SKM-1 treated with dmso at 0.1 percent for 144 hours (cell line): ENCODE results near the gene CRX.
A peak's percentile ranks its signal among the peaks of the same experiment; 100 is the strongest.
"Not testable (repeated sequence)": the region's sequence is repeated elsewhere in the genome, so short reads cannot be mapped to it uniquely, and the experiment has no call there.

Experiments used
- DNase-seq: peaks from one replicate; lab custom pipeline; 2025; ENCODE audit not compliant: unreplicated experiment; lab: John Stamatoyannopoulos, UW

Gene CRX

DNA sequence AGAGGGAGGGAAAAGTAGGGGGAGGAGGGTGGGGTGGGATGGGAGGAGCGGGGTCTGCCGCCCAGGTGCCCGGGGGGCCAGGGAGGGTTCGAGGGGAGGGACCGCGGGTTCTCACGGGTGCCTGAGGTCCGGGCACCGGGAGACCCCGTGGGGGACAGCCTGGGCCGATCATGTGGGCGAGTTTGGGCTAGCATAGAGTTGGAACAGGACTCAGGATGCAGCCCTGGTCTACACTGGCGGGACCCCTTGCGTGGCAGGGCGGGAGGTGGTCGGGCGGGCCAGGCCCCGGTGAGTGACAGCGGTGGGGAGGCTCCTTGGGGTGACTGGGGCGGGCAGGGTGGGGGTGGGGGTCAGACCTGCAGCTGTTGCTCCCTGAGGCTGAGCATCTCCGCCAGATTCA lies 18.6 kb upstream of the CRX start:
- not testable (repeated sequence) for DNase-seq

DNA sequence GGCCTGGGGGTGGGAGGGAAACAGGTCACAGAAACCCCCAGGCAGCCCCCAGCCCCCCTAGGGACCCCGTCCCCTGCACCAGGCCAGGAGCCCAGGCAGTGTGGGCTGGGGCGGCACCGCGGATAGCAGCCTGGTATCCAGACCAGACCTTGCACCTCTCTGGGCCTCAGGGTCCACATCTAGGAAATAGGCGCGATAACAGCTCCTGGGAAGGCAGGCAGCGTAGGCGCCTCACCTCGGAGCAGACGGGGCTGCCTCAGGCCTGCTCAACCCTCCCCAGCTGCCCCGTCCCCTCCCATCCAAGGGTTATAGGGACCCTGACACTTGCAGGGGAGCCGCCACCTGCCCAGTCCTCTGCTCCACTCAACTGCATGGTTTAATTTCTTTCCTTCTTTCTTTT lies 18.1 kb upstream of the CRX start:
- DNase-seq: not testable (repeated sequence)

GRCh38 chr19:47804451-47804850 lies 17.3 kb upstream of the CRX start, which contains the start of gene TPRX1:
Gene TPRX1 (minus strand): TSS chr19:47804551. CDS start chr19:47804539, 12 bp downstream.
- DNase-seq: not testable (repeated sequence)

DNA sequence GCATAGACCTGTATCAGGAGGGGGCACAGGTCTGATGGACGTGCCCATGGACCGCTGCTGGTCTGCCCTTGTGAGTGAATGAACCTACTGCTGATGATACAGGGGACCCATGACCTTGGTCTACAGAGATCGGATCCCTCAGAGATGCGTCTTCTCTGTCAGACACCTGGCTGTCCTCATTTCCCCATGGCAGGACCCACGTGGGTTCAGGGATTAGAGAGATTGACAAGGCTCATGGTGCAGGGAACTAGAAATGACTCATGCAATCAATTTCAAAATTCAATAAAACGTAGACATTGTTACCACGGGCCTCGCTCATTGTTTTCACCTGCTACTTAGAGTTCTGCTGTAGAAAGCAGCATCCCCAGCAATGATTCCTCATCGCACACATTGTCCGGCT lies 16.4 kb upstream of the CRX start:
- DNase-seq: no peak

DNA sequence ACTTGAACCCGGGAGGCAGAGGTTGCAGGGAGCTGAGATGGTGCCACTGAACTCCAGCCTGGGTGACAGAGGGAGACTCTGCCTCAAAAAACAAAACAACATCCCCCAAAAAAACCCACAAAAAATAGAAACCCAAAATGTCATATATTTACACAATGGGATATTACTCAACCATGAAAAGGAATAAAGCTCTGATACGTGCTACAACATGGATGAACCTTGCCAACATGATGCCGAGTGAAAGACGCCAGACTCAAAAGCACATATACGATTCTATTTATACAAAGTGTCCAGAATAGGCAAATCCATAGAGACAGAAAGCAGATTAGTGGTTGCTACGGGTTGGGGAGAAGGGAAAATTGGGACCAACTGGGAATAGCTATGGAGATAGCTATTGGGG lies 15.3 kb upstream of the CRX start:
- DNase-seq: no peak

DNA sequence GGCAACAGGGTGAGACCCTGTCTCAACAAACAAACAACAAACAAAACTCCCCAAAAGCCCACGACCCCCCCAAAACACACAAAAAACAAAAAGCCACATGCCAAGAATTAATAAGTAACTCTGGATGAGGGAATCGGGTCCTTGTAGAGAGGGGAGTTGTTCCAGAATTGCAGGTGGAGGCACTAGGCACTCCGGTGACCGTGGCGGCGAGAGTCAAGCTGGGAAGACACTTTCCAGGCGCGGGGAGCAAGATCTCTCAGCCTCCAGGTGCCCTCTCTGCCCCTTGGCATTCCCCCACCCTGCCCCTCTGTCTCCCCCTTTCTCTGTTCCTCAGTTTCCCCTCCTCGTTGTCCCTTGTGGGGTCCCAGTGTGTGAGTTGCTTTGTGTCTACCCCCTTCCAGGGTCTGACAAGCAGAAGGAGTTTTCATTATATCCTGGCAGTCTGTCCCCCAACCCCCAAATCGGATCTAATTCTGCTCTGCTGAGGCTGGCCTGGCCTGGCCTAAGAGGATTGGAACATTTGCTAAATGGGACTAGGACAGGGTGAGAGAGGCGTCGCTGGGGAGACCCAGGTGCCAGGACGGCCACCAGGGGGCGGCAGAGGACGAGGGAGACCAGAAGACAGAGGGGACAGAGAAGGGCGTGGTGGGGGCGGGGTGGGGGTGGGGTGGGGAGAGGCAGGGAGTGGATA lies 8.3 kb upstream of the CRX start:
- DNase-seq: peak; percentile 52

DNA sequence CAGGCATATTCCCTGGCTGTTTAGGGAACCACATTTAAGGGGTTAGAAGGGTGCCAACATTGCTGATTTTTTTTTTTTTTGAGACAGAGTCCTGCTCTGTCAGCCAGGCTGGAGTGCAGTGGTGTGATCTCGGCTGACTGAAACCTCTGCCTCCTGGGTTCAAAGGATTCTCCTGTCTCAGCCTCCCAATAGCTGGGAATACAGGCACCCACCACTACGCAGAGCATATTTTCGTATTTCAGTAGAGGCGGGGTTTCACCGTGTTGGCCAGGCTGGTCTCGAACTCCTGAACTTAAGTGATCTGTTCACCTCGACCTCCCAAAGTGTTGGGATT lies 7.8 kb upstream of the CRX start:
- no peak for DNase-seq

- DNase-seq: not testable (repeated sequence)
These were observed 5.5 kb upstream of the CRX start for GRCh38 chr19:47816270-47816669.

DNA sequence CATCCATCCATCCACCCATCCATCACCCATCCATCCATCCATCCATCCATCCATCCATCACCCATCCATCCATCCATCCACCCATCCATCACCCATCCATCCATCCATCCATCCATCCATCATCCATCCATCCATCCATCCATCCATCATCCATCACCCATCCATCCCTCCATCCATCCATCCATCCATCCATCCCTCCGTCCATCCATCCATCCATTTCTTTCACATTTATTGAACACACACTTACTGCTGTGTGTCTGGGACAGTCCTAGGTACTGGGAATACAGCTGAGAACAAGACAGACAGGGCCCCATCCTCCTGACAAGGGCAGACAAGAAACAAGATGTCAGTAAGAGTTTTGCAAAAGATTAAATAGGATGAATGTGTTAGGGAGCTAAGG lies 3.5 kb upstream of the CRX start:
- DNase-seq: not testable (repeated sequence)

GRCh38 chr19:47819858-47820257 lies 1.9 kb upstream of the CRX start:
- no peak for DNase-seq

- no peak for DNase-seq
These were observed 1.3 kb upstream of the CRX start for GRCh38 chr19:47820410-47820809.

GRCh38 chr19:47824396-47824795 lies 2.7 kb downstream of the CRX start:
- no peak for DNase-seq

DNA sequence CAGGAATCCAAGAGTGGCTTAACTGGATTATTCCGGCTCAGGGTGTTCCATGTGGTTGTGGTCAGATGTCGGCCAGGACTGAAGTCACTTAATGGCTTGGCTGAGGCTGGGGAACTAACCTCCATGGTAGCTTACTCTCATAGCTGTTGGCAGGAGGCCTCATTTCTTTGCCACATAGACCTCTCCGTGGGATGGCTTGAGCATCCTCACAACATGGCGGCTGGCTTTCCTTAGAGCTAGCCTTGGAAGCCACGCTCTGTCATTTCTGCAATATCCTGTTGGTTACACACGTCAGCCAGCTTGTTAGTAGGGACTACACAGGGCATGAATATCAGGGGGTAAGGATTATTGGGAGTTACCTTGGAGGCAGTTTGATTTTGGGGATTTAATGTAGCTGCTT lies 5.1 kb downstream of the CRX start:
- DNase-seq: no peak

DNA sequence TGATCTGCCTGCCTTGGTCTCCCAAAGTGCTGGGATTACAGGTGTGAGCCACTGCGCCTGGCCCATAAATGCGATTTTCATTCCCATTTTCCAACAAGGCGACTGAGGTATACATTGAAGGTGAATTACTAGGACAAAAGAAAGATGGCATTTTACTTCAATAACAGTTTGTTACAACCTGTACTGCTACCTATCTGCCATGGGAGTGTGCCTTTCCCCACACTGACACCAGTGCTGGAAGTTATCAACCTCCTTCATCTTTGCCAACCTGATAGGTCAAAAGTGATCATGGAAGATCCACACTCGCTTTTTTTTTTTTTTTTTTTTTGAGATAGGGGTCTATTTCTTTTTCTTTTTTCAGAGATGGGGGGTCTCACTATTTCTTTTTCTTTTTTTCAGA lies 11.0 kb downstream of the CRX start:
- DNase-seq: no peak

DNA sequence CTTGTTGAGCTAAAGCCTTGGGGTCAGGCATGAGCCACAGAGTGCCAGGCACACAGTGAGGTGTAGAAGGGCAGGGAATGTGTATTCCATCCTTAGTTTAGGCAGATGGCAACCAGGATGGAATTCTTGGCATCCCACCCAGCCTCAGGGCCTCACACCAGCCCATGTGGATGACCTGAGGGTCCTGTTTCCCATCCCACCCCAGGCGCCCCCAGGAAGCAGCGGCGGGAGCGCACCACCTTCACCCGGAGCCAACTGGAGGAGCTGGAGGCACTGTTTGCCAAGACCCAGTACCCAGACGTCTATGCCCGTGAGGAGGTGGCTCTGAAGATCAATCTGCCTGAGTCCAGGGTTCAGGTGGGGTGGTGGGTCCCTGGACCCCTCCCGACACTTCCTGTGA lies 14.3 kb downstream of the CRX start:
- no peak for DNase-seq

GRCh38 chr19:47839411-47839810 lies 17.7 kb downstream of the CRX start:
- DNase-seq: no peak

DNA sequence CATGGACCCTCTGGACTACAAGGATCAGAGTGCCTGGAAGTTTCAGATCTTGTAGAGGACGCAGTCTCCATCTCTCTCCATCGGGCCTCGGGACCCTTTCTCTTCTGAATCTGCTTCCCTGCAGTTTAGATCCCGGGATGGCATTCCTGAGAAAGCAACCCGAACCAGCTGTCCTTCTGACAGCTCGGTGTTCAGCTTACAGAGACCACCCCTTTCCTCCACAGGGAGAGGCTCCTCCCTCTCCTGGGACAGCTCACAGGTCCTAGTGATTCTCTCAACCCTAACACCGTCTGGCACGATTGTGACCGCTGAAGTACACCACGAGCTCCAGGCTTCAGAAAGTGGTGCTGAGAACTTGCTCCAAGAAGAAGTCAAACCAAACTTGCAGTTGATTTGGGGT lies 18.2 kb downstream of the CRX start:
- DNase-seq: no peak

- no peak for DNase-seq
These were observed 21.2 kb downstream of the CRX start for GRCh38 chr19:47842941-47843340.

GRCh38 chr19:47848425-47848822 lies 26.7 kb downstream of the CRX start:
- no peak for DNase-seq

DNA sequence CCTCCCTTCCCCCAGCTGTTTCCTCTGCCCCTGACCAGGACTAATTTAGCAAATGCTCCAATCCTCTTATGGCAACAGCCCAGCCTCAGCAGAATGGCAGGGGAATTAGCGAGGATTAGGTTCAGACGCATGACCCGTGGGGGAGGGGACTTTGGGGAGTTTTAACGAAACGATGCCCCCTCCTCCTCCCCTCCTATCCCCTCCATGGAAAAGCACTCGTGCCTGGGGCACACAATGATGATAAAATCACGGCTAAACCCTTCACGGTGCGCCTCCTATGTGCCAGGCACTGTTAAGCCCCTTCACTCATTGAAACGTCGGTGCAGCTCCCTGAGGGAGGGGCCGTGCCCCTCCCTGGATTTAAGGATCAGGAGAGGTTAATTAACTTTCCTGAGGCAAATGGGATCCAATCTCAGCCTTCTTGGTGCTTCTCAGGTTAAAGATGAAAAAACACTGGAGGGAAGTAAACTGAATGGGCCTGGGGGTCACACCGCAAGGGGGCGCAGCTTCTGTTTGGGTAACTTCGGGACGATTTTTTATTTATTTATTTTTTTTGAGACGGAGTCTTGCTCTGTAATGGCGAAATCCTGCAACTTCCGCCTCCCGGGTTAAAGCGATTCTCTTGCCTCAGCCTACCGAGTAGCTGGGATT lies 27.2 kb downstream of the CRX start:
- DNase-seq: no peak

- DNase-seq: no peak
These were observed 31.3 kb downstream of the CRX start for GRCh38 chr19:47853003-47853402.

DNA sequence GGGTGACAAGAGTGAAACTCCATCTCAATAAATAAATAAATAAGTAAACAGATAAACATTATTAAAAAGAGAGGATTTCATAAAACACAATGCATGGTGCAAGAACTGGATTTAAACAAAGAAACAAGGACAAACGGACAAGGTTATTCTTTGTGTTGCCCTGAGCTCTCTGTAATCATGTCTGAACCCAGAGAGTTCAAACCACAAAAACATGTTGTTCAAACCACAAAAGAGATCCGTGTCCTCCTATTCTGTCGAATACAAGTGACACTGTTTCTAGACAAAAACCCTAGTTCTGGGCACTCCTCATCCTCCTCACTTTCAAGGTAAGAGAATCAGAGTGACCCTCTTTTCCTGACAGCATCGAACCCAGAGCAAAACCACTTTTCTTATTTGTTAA lies 32.7 kb downstream of the CRX start:
- DNase-seq: no peak

- not testable (repeated sequence) for DNase-seq
These were observed 36.5 kb downstream of the CRX start for GRCh38 chr19:47858231-47858630.
